ENCODE data around the gene BICRAL. TPM values are rescaled to one million over a fixed set of nuclear protein-coding genes. Genes with fewer than 3 reads are reported as not detected.

Gene BICRAL
- total and polyA plus RNA-seq, 2 of the 4 experiments (the other 2 are of a cell fraction), result 4.0 to 6.1 TPM

DNA sequence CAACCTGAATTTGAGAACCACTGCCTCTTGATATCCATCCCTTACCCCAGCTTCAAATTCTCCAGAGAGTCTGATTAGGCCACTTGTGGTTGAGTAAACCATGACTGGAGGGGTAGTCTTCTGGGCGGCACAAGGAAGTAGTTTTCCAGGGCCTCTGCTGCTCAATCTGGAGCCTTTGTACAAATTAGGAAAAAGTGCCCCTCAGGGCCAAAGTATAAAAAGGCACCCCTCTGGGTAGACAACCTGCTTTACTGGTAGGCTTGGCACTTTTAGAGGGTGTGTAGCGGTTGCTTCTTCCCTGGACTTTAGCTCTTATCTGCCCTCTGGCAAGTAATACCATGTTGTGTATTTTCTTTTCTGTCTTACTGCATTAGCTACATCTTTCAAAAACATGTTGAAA lies 64.7 kb downstream of the BICRAL start:
- no peak for DNase-seq
- in situ Hi-C loops (cut with MboI; ENCODE audit: low sequenced_read_pairs) (no loop called here), dilution Hi-C loops (cut with HindIII; ENCODE audit: low sequenced_read_pairs, unreplicated experiment) (no loop called here), intact Hi-C loops (cut with micrococcal nuclease) (no loop called here)
- no peak for ATAC-seq (ENCODE audit: low read depth)
- H3K18ac ChIP-seq (ENCODE audit: low read depth, low read length), result no peak overlapping the region
- H3K36me3 ChIP-seq (ENCODE audit: control insufficient read depth, insufficient read depth, low read length), result peaks cover 2% of the 10 kb centered on the region; the same call in 1 of the 2 replicates
- no peak overlapping the region for H3K4me2 ChIP-seq (ENCODE audit: low read depth, low read length)
- no peak overlapping the region for H3K23ac ChIP-seq (ENCODE audit: low read depth, low read length)
- no peak overlapping the region for H3K4me3 ChIP-seq (ENCODE audit: insufficient read depth, low read depth, low read length)
- no peaks in the 10 kb centered on the region for H3K4me1 ChIP-seq (ENCODE audit: control insufficient read depth, insufficient read depth, low read length)
- H2BK120ac ChIP-seq (ENCODE audit: low read depth, low read length), result no peak overlapping the region
- no peak overlapping the region for H3K4ac ChIP-seq (ENCODE audit: low read depth, low read length)
- no peaks in the 10 kb centered on the region for H4K20me1 ChIP-seq (ENCODE audit: insufficient read depth, low read length)
- H3K56ac ChIP-seq (ENCODE audit: extremely low read depth, insufficient read depth, low read length), result no peak overlapping the region
- no peak overlapping the region for H2BK20ac ChIP-seq (ENCODE audit: low read depth, low read length)
- peaks cover 0 to 11% of the 10 kb centered on the region in 2 experiments; a peak in 3 of 4 replicates for H3K79me1 ChIP-seq (ENCODE audit: low read depth in 1 of 2, low read length in 2 of 2)
- H4K91ac ChIP-seq (ENCODE audit: insufficient read depth, low read depth, low read length), result no peak overlapping the region
- H4K5ac ChIP-seq (ENCODE audit: low read depth, low read length), result no peak overlapping the region
- no peaks in the 10 kb centered on the region for H3K27me3 ChIP-seq (ENCODE audit: control insufficient read depth, insufficient read depth, low read length)
- peaks cover 3% of the 10 kb centered on the region; the same call in 1 of the 2 replicates for H3K9me1 ChIP-seq (ENCODE audit: insufficient read depth, low read length)
- ChIA-PET POLR2A (ENCODE audit: unreplicated experiment) (no interaction called here), CTCF (no interaction called here)
- no peak overlapping the region for H2BK5ac ChIP-seq (ENCODE audit: low read depth, low read length, poor library complexity, severe bottlenecking)
- TF ChIP-seq FOS (IDR thresholded peaks at IDR 0.05; ENCODE audit: low read depth, low read length), result no peak
- no peak for TF ChIP-seq RAD21 (IDR thresholded peaks at IDR 0.05; ENCODE audit: low read length)
- no peak overlapping the region for H4K8ac ChIP-seq (ENCODE audit: low read depth in 2 of 2, low read length in 2 of 2)
- WGBS, 2 experiments (ENCODE audit: extremely low coverage in 2 of 2, insufficient read length in 1 of 2), result no CpG with 5 or more reads among the region's 2 CpGs
- H3K9ac ChIP-seq (ENCODE audit: low read depth, low read length), result no peak overlapping the region
- BruUV-seq (replicated peaks), result no TSS peak
- H2AK5ac ChIP-seq (ENCODE audit: low read depth, low read length), result no peak overlapping the region
- H3K27ac ChIP-seq (ENCODE audit: insufficient read depth, low read length), result no peak overlapping the region
- no peak overlapping the region for H2AK9ac ChIP-seq (replicated peaks; ENCODE audit: low read depth, low read length, poor library complexity)
- no peak overlapping the region for H2AFZ ChIP-seq (replicated peaks; ENCODE audit: low read length, poor library complexity)
- H2BK15ac ChIP-seq (ENCODE audit: low read depth, low read length), result no peak overlapping the region
- H3K14ac ChIP-seq (replicated peaks; ENCODE audit: low read depth, low read length), result no peak overlapping the region
- H3K9me3 ChIP-seq (ENCODE audit: control insufficient read depth, insufficient read depth, low read length), result no peaks in the 10 kb centered on the region
